ENCODE results near the gene TMEM41A.

DNA sequence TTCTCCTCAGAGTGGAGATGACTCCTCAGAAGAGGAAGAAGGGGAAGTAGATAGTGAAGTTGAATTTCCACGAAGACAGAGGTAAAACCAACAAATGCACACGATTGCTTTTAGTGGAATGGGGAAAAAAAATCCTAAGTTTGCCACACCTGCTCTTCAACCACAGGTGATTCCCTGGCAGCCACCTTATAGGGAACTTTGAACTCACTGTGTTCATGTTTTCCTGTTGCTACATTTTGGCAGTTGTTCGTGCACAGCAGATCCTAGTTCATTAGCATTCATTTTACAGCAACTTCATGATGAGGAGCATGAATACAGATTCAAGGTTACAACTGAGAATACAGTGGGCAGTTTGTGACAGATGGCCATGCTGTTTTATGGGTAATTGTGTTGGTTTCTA is 21.5 kb downstream of the TMEM41A start:
- TF ChIP-seq, protein P1, sequence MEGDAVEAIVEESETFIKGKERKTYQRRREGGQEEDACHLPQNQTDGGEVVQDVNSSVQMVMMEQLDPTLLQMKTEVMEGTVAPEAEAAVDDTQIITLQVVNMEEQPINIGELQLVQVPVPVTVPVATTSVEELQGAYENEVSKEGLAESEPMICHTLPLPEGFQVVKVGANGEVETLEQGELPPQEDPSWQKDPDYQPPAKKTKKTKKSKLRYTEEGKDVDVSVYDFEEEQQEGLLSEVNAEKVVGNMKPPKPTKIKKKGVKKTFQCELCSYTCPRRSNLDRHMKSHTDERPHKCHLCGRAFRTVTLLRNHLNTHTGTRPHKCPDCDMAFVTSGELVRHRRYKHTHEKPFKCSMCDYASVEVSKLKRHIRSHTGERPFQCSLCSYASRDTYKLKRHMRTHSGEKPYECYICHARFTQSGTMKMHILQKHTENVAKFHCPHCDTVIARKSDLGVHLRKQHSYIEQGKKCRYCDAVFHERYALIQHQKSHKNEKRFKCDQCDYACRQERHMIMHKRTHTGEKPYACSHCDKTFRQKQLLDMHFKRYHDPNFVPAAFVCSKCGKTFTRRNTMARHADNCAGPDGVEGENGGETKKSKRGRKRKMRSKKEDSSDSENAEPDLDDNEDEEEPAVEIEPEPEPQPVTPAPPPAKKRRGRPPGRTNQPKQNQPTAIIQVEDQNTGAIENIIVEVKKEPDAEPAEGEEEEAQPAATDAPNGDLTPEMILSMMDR (conservative IDR thresholded peaks at IDR 0.05; ENCODE audit: low read depth, low read length) = no peak
- no peak for TF ChIP-seq EZH2 (IDR thresholded peaks at IDR 0.05; ENCODE audit: borderline replicate concordance, low read depth, low read length, poor library complexity, severe bottlenecking)
